Germinal center (tissue), 1 donor: Measurements from ENCODE around the gene NAPSA.
A peak's percentile ranks its signal among the peaks of the same experiment; 100 is the strongest.

ENCODE experiments used
- DNase-seq: peaks from one replicate; pipeline ENCODE4 v3.0.0; 2012; ENCODE audit warnings: mixed read lengths, low spot score

Gene NAPSA

GRCh38 chr19:50383852-50384684, 18.6 kb upstream of the NAPSA start, which contains the start of gene POLD1:
Gene POLD1 (plus strand): TSS chr19:50384347. CDS start chr19:50398852, 14,505 bp downstream.
- DNase-seq, result peak; percentile 99

GRCh38 chr19:50383001-50383851, 17.8 kb upstream of the NAPSA start:
- no peak for DNase-seq

- no peak for DNase-seq
Measured at GRCh38 chr19:50381881-50382729, 16.7 kb upstream of the NAPSA start.

GRCh38 chr19:50380751-50381151, 15.3 kb upstream of the NAPSA start:
- no peak for DNase-seq

GRCh38 chr19:50380137-50380536, 14.7 kb upstream of the NAPSA start:
- DNase-seq, result no peak

GRCh38 chr19:50379602-50380001, 14.2 kb upstream of the NAPSA start:
- no peak for DNase-seq

GRCh38 chr19:50378863-50379236, 13.4 kb upstream of the NAPSA start:
- DNase-seq, result no peak

GRCh38 chr19:50378169-50378862, 12.9 kb upstream of the NAPSA start:
- no peak for DNase-seq

GRCh38 chr19:50377517-50377916, 12.1 kb upstream of the NAPSA start:
- DNase-seq, result no peak

- peak; percentile 51 for DNase-seq
Measured at GRCh38 chr19:50377051-50377461, 11.6 kb upstream of the NAPSA start.

GRCh38 chr19:50376166-50377050, 11.0 kb upstream of the NAPSA start, which contains the start of gene NR1H2:
Gene NR1H2 (plus strand): TSS chr19:50376457. CDS start chr19:50377606, 1,149 bp downstream.
- DNase-seq, result peak; percentile 91

GRCh38 chr19:50371914-50372475, 6.6 kb upstream of the NAPSA start:
- DNase-seq, result no peak

- peak; percentile 87 for DNase-seq
Measured at GRCh38 chr19:50368649-50369570, 3.5 kb upstream of the NAPSA start.

GRCh38 chr19:50362656-50363424, 2.6 kb downstream of the NAPSA start:
- no peak for DNase-seq

GRCh38 chr19:50362030-50362412, 3.4 kb downstream of the NAPSA start:
- no peak for DNase-seq

- DNase-seq, result no peak
Measured at GRCh38 chr19:50361290-50362029, 4.0 kb downstream of the NAPSA start.

GRCh38 chr19:50359328-50359818, 6.1 kb downstream of the NAPSA start:
- no peak for DNase-seq
